Effector memory CD8-positive, alpha-beta T cell (primary cell): ENCODE measurements around the gene PLEKHA5.
"Not testable (repeated sequence)": the region's sequence is repeated elsewhere in the genome, so short reads cannot be mapped to it uniquely, and the experiment has no call there.

Source experiments
- ATAC-seq: fragments of 150-1000 bp; cut with Tn5 transposase; replicated peaks from 2 replicates; pipeline ENCODE4 v1.10.0; 2021; ENCODE audit warnings: mild to moderate bottlenecking, moderate library complexity
- DNase-seq, 3 experiments: peaks; one replicate each; pipeline ENCODE4 v3.0.0; 2021
- H3K27ac Mint-ChIP-seq, 2 donors: one replicate each; pipeline ENCODE4 v1.8.0; 2022; ENCODE audit warnings: mild to moderate bottlenecking in 2 of 2, mixed read lengths in 2 of 2, moderate library complexity in 2 of 2
- H3K27me3 Mint-ChIP-seq, 2 donors: one replicate each; pipeline ENCODE4 v1.8.0; 2022; ENCODE audit warnings: mixed read lengths in 2 of 2
- H3K36me3 Mint-ChIP-seq: one replicate; pipeline ENCODE4 v1.8.0; 2022; ENCODE audit warnings: mild to moderate bottlenecking, moderate library complexity, mixed read lengths; ENCODE audit not compliant: insufficient read depth
- H3K4me1 Mint-ChIP-seq, 2 donors: one replicate each; pipeline ENCODE4 v1.8.0; 2022; ENCODE audit warnings: low read depth in 2 of 2, mixed read lengths in 2 of 2
- H3K4me3 Mint-ChIP-seq, 2 donors: one replicate each; pipeline ENCODE4 v1.8.0; 2022; ENCODE audit warnings: mild to moderate bottlenecking in 2 of 2, mixed read lengths in 2 of 2, moderate library complexity in 2 of 2
- H3K9me3 Mint-ChIP-seq, 2 donors: one replicate each; pipeline ENCODE4 v1.8.0; 2022; ENCODE audit warnings: mixed read lengths in 2 of 2

Gene PLEKHA5

DNA sequence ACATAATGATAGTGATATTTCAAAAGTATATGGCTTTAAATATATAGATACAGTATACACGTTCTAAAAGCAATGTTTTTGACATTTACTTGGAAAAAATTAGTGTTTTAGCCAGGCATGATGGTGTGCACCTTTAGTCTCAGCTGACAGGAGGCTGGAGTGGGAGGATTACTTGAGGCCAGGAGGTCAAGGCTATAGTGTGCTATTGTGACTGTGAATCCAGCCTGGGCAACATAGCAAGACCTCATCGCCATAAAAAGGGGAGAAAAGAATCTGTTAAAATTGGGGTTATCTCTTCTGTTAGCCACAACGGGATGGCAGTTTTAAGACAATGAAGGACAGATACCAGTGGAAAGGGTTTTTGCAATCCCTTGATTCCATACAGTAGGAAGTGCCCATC is 95.2 kb downstream of the PLEKHA5 start:
- no peaks in the 10 kb centered on the region for H3K36me3 Mint-ChIP-seq

DNA sequence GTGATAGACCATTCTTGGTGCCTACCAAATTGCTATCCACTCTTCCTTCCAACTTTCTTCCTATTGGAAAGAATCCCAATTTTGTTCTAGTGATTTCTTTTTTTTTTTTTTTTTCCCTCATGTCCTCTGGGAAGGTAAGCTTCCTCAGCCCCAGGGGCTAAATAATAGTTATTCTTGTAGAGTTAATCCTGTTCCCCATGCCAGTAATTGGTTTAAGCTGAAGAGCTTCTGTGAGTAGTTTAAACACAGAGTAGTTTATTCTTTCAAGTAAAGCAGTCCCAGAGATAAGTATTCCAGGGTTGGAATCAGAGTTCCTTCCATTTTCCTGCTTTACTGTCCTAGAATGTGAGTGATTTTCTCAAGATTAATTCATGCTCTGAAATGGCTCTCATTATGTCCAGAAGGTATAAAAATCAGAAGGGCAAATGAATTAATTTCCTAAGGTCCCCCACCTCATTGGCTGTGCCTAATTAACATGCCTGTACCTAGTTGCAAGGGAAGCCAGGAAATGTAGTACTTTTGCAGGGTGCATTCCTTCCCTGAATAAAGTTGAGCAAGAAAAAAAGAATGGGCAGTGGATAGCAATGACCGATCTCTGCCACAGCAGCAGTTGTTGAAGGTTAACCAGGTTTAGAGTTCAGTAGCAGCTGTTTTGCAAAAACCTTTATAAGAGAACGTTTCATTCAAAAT is 97.8 kb downstream of the PLEKHA5 start:
- no peak overlapping the region for H3K4me3 Mint-ChIP-seq
- H3K27ac Mint-ChIP-seq = no peak overlapping the region
- no peaks in the 10 kb centered on the region for H3K36me3 Mint-ChIP-seq
- no peak for DNase-seq
- peaks cover 0 to 10% of the 10 kb centered on the region in 2 donors for H3K4me1 Mint-ChIP-seq
- H3K27me3 Mint-ChIP-seq = no peaks in the 10 kb centered on the region
- peaks cover 0 to 3% of the 10 kb centered on the region in 2 donors for H3K9me3 Mint-ChIP-seq
- no peak for ATAC-seq

More for the DNA sequence above, 95.2 kb downstream of the PLEKHA5 start:
- DNase-seq (no peak), ATAC-seq (no peak)
- no peak overlapping the region for H3K4me3 Mint-ChIP-seq
- H3K27ac Mint-ChIP-seq = no peak overlapping the region
- H3K9me3 Mint-ChIP-seq = peaks cover 0 to 3% of the 10 kb centered on the region in 2 donors
- no peaks in the 10 kb centered on the region for H3K27me3 Mint-ChIP-seq
- H3K4me1 Mint-ChIP-seq = peaks cover 0 to 7% of the 10 kb centered on the region in 2 donors

DNA sequence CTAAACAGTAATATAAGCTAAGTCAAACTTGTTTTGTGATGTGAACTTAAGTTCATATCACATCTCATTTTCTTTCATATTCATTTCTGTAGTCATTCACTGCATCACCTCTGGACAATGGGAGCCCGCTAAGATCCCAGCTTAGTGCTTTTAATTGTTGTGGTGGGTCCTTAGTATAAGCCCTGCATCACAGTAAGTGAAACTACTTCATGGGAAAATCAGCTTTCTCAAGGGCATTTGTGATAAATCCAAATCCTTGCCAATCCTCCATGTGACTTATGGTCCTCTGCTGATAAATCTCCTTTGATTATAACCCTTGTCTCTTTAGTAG is 98.3 kb downstream of the PLEKHA5 start:
- peaks cover 0 to 7% of the 10 kb centered on the region in 2 donors for H3K4me1 Mint-ChIP-seq

DNA sequence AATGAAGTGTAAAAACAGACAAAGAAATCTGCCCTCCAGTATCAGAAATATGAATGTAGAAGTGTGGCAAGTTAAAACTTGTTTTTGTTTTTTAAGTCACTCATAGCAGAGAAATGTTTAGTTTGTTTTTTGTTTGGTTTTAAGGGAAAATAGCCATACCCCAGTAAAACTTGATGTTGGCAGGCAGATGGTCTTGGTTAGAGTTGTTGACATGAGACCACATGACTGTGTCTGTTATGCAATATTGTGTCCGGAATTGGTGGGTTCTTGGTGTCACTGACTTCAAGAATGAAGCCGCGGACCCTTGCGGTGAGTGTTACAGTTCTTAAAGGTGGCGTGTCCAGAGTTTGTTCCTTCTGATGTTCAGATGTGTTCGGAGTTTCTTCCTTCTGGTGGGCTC is 99.5 kb downstream of the PLEKHA5 start:
- H3K36me3 Mint-ChIP-seq, H3K4me1 Mint-ChIP-seq, H3K27ac Mint-ChIP-seq, H3K27me3 Mint-ChIP-seq, DNase-seq, H3K9me3 Mint-ChIP-seq, H3K4me3 Mint-ChIP-seq, ATAC-seq: not testable (repeated sequence)

More for the DNA sequence above, 98.3 kb downstream of the PLEKHA5 start:
- no peaks in the 10 kb centered on the region for H3K36me3 Mint-ChIP-seq
- ATAC-seq (no peak), DNase-seq (no peak)
- peaks cover 0 to 3% of the 10 kb centered on the region in 2 donors for H3K9me3 Mint-ChIP-seq
- no peak overlapping the region for H3K4me3 Mint-ChIP-seq
- no peaks in the 10 kb centered on the region for H3K27me3 Mint-ChIP-seq
- H3K27ac Mint-ChIP-seq = no peak overlapping the region

DNA sequence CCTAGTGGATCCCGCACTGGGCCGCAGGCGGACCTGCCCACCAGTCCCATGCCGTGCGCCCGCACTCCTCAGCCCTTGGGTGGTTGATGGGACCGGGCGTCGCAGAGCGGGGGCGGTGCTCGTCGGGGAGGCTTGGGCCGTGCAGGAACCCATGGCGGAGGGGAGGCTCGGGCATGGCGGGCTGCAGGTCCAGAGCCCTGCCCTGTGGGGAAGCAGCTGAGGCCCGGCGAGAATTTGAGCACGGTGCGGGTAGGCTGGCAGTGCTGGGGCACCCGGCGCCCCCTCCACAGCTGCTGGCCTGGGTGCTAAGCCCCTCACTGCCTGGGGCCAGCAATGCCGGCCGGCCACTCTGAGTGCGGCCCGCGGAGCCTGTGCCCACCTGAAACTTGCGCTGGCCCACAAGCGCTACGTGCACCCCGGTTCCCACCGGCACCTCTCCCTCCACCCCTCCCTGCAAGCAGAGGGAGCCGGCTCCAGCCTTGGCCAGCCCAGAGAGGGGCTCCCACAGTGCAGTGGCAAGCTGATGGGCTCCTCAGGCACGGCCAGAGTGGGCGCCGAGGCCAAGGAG is 100.8 kb downstream of the PLEKHA5 start:
- ATAC-seq (no peak), DNase-seq (no peak)
- Mint-ChIP-seq H3K36me3 (no peaks in the 10 kb centered on the region), H3K9me3 (peaks cover 0 to 3% of the 10 kb centered on the region in 2 donors), H3K4me1 (peaks cover 0 to 11% of the 10 kb centered on the region in 2 donors), H3K27ac (no peak overlapping the region), H3K4me3 (no peak overlapping the region), H3K27me3 (no peaks in the 10 kb centered on the region)

DNA sequence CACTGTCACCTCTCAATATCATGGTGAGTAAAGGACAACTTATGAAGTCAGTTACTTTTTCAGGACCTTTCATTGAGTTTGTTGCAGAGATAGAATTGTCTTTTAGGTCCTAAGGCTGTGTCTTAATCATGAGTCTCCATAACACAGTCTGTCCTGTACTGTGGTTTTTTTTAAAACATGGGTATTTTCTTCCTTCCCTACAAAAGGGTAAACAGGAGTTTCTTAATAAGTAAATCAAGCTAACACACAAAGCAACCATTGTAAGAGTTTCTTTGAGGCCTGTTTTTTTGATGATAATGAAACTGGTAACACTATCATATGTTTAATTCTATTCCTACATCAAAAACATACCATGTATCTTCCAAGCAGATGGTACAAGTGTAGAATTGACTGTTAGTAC is 101.4 kb downstream of the PLEKHA5 start:
- no peak overlapping the region for H3K27ac Mint-ChIP-seq
- H3K9me3 Mint-ChIP-seq = peaks cover 0 to 3% of the 10 kb centered on the region in 2 donors
- no peak for ATAC-seq
- H3K27me3 Mint-ChIP-seq = no peaks in the 10 kb centered on the region
- H3K36me3 Mint-ChIP-seq = no peaks in the 10 kb centered on the region
- H3K4me3 Mint-ChIP-seq = no peak overlapping the region
- H3K4me1 Mint-ChIP-seq = peaks cover 0 to 14% of the 10 kb centered on the region in 2 donors
- DNase-seq = no peak

DNA sequence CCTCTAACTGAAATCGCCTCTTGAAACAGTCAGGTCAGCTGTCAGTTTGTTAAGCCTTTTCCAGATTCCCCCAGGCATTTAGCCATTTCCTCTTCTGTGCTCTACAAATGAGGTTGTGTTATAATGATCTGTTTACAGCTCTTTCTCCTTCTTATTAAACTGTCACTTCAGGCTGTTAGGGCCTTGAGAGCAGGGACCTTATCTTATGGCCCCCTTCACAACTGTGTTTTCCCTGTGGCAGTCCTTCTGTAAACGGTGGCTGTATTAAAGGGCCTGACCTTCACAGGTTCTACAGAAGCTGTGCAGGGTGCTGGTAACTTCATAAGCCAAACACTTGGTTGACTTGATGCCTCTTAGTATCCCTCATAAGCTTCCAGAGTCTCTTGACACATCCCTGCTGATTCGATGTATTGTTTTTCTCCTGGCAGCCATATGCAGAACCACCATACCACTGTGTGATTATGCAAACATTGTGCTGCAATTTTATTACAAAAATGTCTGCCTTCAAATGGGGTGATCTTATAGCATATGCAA is 104.7 kb downstream of the PLEKHA5 start:
- no peaks in the 10 kb centered on the region for H3K36me3 Mint-ChIP-seq
- H3K27me3 Mint-ChIP-seq = no peaks in the 10 kb centered on the region
- peaks cover 0 to 12% of the 10 kb centered on the region in 2 donors for H3K4me1 Mint-ChIP-seq
- no peak for ATAC-seq
- no peak overlapping the region for H3K4me3 Mint-ChIP-seq
- no peak overlapping the region for H3K27ac Mint-ChIP-seq
- H3K9me3 Mint-ChIP-seq = peaks cover 0 to 3% of the 10 kb centered on the region in 2 donors
- no peak for DNase-seq

DNA sequence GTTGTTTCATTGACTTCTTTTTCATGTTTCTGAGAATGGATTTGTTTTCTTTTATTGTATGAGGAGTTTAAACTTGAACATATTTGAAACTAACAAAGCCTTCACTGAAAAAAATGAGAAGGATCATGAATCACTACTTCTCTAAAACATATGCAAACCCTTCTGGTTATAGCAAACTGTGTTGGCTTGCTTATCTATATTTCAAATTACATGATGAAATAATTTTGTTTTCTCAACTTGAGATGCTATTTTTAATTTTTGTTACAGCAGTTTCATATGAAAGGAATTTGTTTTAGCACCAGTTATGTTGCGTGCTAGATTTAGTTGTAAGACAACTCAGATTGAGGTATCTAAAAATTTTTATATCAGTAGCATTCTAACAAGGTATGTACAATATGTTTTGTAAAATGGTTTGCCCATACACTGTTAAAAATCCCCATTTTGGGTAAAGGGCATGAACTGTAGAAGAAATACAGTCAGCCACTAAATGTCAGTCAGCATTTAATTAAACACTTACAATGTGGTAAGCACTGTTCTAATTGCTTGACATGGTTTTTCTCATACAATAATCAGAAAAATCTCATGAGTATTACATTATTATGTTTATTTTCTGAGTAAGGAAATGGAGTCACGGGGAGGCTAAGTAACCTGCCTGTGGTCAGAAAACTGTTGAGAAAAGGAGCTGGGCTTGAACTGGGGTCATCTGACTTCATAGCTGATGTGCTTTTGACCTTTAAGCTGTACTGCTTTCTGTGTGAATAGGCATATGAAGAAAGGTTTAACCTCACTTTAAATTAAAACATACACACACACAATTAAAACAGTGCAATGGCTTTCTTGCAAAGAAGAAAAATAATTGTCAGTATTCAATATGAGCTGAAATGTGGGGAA is 105.7 kb downstream of the PLEKHA5 start:
- Mint-ChIP-seq H3K4me3 (no peak overlapping the region), H3K36me3 (no peaks in the 10 kb centered on the region), H3K4me1 (peaks cover 0 to 10% of the 10 kb centered on the region in 2 donors), H3K9me3 (no peaks in the 10 kb centered on the region), H3K27ac (peak overlapping the region in 1 of 2 donors; percentile 38), H3K27me3 (no peaks in the 10 kb centered on the region)
- DNase-seq = no peak
- no peak for ATAC-seq

DNA sequence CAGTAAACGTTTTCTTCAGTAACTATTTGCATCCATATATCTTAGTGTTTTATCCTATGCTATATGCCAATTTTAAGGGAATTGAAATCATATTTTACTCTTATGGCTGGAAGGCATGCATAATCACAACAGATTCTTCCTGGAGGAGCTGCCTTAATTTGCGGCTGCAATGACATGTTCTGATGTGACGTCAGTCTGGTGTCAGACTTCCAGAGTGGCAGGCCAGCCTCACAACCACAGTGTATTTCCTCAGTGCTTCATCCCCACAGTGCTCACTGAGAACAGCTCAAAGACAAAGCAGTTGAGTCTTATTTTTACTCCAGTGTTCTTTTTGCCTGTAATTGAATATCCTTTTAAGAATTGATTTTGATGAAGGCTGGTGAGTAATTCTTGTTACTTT is 107.1 kb downstream of the PLEKHA5 start:
- H3K4me3 Mint-ChIP-seq = no peak overlapping the region
- H3K4me1 Mint-ChIP-seq = peaks cover 0 to 10% of the 10 kb centered on the region in 2 donors
- no peak for DNase-seq
- no peaks in the 10 kb centered on the region for H3K9me3 Mint-ChIP-seq
- H3K27me3 Mint-ChIP-seq = no peaks in the 10 kb centered on the region
- H3K27ac Mint-ChIP-seq = peak overlapping the region in 1 of 2 donors; percentile 38
- H3K36me3 Mint-ChIP-seq = no peaks in the 10 kb centered on the region
- peak; percentile 75 for ATAC-seq

DNA sequence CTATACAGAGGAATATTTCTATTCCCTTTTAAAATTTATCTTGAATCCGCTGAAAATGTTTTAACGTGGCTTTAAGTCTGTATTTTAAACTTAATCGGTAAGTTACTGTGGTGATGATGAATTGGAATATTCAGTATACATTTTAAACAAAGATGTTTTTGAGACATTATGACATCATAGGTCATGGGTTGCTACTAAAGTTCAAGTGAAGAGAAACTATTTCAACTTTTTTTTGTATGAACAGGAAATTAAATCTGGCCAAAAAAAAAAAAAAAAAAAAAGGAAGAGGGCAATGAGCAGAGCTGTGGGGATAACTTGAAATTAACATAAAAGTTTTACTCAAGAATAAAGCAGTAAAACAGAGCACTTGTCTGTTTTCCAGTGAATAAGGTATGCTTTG is 109.0 kb downstream of the PLEKHA5 start:
- ATAC-seq (no peak), DNase-seq (no peak)
- no peak overlapping the region for H3K4me3 Mint-ChIP-seq
- no peaks in the 10 kb centered on the region for H3K9me3 Mint-ChIP-seq
- H3K4me1 Mint-ChIP-seq = peaks cover 4 to 11% of the 10 kb centered on the region in 2 donors
- H3K36me3 Mint-ChIP-seq = no peaks in the 10 kb centered on the region
- no peak overlapping the region for H3K27ac Mint-ChIP-seq
- no peaks in the 10 kb centered on the region for H3K27me3 Mint-ChIP-seq

DNA sequence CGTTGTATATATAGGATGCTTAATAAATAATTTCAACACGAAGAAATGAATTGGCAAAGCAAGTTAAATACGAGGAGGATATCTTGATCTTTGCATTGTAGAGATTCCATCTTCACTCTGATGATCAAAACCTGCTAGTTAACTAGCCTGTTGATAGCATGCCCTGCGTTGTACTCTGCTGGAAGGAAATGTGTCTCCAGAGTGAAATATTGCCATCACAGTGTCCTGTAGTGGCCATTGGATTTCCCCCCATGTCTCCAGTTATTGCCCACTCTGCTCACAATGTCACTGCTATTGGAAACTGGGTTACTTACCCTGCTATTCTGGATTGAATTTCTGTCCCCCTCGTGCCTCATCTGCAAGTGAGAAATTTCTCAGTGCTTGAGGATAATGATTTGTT is 109.6 kb downstream of the PLEKHA5 start:
- Mint-ChIP-seq H3K4me3 (no peak overlapping the region), H3K9me3 (no peaks in the 10 kb centered on the region), H3K27me3 (no peaks in the 10 kb centered on the region), H3K4me1 (peaks cover 4 to 11% of the 10 kb centered on the region in 2 donors), H3K27ac (no peak overlapping the region), H3K36me3 (no peaks in the 10 kb centered on the region)
- DNase-seq (no peak), ATAC-seq (no peak)

DNA sequence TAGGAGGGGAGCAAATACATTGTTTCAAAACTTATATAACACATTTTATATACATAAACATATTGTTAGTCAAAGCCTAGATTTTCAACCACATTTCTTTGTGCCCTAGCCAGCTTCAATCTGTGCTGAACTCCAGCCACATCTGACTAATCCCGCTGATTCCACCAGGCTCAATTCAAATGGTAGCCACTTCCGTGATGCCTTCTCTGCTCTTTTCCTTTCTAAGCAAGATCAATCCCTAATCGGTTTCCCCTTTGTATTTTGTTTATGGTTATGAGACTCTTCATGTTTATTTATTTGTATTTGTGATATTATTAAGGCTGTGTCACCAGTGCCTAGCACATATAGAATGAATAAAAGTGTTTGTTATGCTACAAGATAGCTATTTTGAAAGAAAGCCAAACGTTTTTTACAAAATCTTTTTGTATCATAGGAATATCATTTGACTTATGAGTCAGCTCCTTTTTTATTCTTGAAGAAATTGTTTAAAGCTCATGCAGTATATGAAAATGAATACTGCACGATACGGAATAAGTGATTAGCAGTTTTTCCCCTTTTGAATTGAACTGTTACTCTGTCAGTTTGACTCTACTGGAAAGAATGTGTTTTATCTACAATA is 110.2 kb downstream of the PLEKHA5 start:
- ATAC-seq (no peak), DNase-seq (no peak)
- Mint-ChIP-seq H3K4me1 (peaks cover 4 to 7% of the 10 kb centered on the region in 2 donors), H3K9me3 (no peaks in the 10 kb centered on the region), H3K27me3 (no peaks in the 10 kb centered on the region), H3K4me3 (no peak overlapping the region), H3K27ac (peak overlapping the region in 1 of 2 donors; percentile 39), H3K36me3 (no peaks in the 10 kb centered on the region)

DNA sequence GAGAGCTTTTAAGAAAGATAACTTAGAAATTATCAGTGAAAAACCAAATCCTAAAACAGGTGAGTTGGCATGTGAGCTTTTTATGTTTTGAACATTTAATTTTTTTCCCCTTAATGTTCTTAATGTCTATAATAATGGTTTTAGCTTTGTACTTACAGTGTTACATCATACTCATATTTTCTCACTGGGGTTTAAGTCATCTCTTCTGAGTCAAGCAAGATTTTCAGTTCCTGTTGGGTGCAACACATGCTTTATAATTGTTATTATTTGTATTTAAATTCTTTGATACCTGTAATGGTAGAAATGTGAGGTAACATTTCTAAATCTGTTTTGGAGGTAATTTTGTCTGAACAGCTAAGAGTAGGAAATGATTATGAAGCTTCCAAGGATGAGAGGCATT is 113.0 kb downstream of the PLEKHA5 start:
- H3K9me3 Mint-ChIP-seq = no peaks in the 10 kb centered on the region
- H3K36me3 Mint-ChIP-seq = no peaks in the 10 kb centered on the region
- H3K27ac Mint-ChIP-seq = no peak overlapping the region
- ATAC-seq (no peak), DNase-seq (no peak)
- H3K4me1 Mint-ChIP-seq = peaks cover 4% of the 10 kb centered on the region in 2 donors
- H3K27me3 Mint-ChIP-seq = no peaks in the 10 kb centered on the region
- no peak overlapping the region for H3K4me3 Mint-ChIP-seq
